Panc1 (cell line): ENCODE data around the gene MSN. TPM values are rescaled to one million over a fixed set of nuclear protein-coding genes. Genes with fewer than 3 reads are reported as not detected.

Source experiments
- ATAC-seq: fragments of 200-7000 bp; cut with Tn5 transposase; 2 replicates; pipeline ENCODE4 v1.9.1; 2020; ENCODE audit warnings: mild to moderate bottlenecking, moderate library complexity
- BruUV-seq: library from RNA; stranded (reverse); fragments of 400-500 nt; replicated peaks from 2 replicates; lab custom pipeline; 2021; lab: Mats Ljungman, UMichigan
- CTCF ChIA-PET: fragments of 300-600 bp; sonication (Branson Sonifier 250); formaldehyde crosslinking; loops from one replicate; lab custom pipeline; 2022; ENCODE audit warnings: antibody characterized with exemption; lab: Charles Lee
- POLR2A ChIA-PET: fragments of 300-600 bp; sonication (Branson Sonifier 250); formaldehyde crosslinking; loops from one replicate; lab custom pipeline; 2022; ENCODE audit warnings: antibody characterized with exemption; lab: Charles Lee
- DNase-seq: peaks from one replicate; pipeline ENCODE4 v3.0.0-alpha.2; 2010; ENCODE audit warnings: low read depth, low spot score
- H3K27ac ChIP-seq: 2 replicates; pipeline ENCODE4 v1.5.1; 2011; ENCODE audit warnings: mild to moderate bottlenecking, low read length, inconsistent platforms
- H3K27me3 ChIP-seq: fragments of 200-500 bp; sonication (Bioruptor generic); 2 replicates; pipeline ENCODE4 v1.6.0; 2014; ENCODE audit warnings: low read length, inconsistent platforms; ENCODE audit not compliant: control insufficient read depth, insufficient read depth
- H3K36me3 ChIP-seq: fragments of 200-500 bp; sonication (Bioruptor generic); 2 replicates; pipeline ENCODE4 v1.5.1; 2014; ENCODE audit warnings: inconsistent platforms, mild to moderate bottlenecking, low read length, moderate library complexity; ENCODE audit not compliant: control insufficient read depth, insufficient read depth
- H3K4me1 ChIP-seq: 2 replicates; pipeline ENCODE4 v1.5.1; 2011; ENCODE audit warnings: inconsistent platforms, mild to moderate bottlenecking, low read length, moderate library complexity; ENCODE audit not compliant: control insufficient read depth, insufficient read depth
- H3K4me3 ChIP-seq, 2 experiments: 2 replicates each; pipeline ENCODE4 v1.5.1; 2011 to 2012; ENCODE audit warnings: low read depth in 2 of 2, low read length in 2 of 2, mild to moderate bottlenecking in 2 of 2, inconsistent platforms in 1 of 2, moderate library complexity in 1 of 2
- H3K9me3 ChIP-seq: fragments of 200-500 bp; sonication (Bioruptor generic); 2 replicates; pipeline ENCODE4 v1.5.1; 2014; ENCODE audit warnings: low read depth, mild to moderate bottlenecking, inconsistent platforms, low read length, moderate library complexity; ENCODE audit not compliant: control insufficient read depth, insufficient read depth
- POLR2AphosphoS5 ChIP-seq: IDR thresholded peaks from 2 replicates; pipeline ENCODE4 v1.6.1; 2012; ENCODE audit warnings: mild to moderate bottlenecking, low read depth, low read length, moderate library complexity
- SIN3A ChIP-seq: IDR thresholded peaks from 2 replicates; pipeline ENCODE4 v1.6.1; 2012; ENCODE audit warnings: low read depth, mild to moderate bottlenecking, low read length, moderate library complexity, borderline replicate concordance; ENCODE audit not compliant: insufficient read depth
- TCF7L2 ChIP-seq: IDR thresholded peaks from 2 replicates; pipeline ENCODE4 v1.6.1; 2011; ENCODE audit warnings: mild to moderate bottlenecking, low read depth, low read length, inconsistent platforms
- in situ Hi-C: cut with HindIII; loops from 2 replicates; pipeline ENCODE4 v1.10.0; 2016; ENCODE audit warnings: low sequenced_read_pairs, low pct_unique_long_range_greater_than_20kb
- intact Hi-C: fragments of 100-400 bp; cut with micrococcal nuclease; formaldehyde crosslinking; loops from one replicate; pipeline ENCODE4 v1.10.0; 2022; ENCODE audit not compliant: unreplicated experiment
- total RNA-seq: library from RNA; stranded (reverse); gene quantifications from one replicate; pipeline ENCODE4 v1.2.1, GENCODE V29; 2021; ENCODE audit not compliant: unreplicated experiment
- TF ChIP-seq, protein P1 (sequence below): fragments of 450-650 bp; IDR thresholded peaks from 2 replicates; pipeline ENCODE4 v1.5.1; 2017; ENCODE audit warnings: mild to moderate bottlenecking
- TF ChIP-seq, protein P2 (sequence below), 2 experiments: IDR thresholded peaks; 2 replicates each; pipeline ENCODE4 v1.6.1; 2011 to 2012; ENCODE audit warnings: low read depth in 2 of 2, control low read depth in 1 of 2, low read length in 1 of 2, mild to moderate bottlenecking in 1 of 2, moderate library complexity in 1 of 2; ENCODE audit not compliant: insufficient read depth in 1 of 2

MSN gene
- total RNA-seq, 1 experiment from 2014 or later: 185 TPM

DNA sequence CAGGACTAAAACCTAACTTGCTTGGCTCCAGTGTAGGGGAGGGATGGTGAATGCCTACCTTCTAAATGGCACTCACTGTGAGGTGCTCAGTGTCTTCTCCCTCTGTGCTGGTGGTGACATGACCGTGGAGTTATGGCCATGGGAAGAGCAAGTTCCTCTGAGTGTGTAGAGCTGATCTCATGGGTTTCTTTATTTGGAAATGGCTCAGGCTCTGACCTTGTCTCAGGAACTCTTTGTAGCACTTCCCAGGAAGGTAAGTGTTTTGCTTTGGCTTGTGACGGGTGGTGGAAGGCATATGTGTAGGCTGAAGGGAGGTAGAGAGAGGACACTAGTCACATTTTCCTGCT lies 6.4 kb downstream of the MSN start:
- ChIA-PET POLR2A (no interaction called here), CTCF (interaction anchor here (0.6 kb wide), 1 partner anchor 77 kb away, joined by 8 read pairs; no protein-coding TSS in a partner anchor)
- no peak for TF ChIP-seq TCF7L2
- no peak for TF ChIP-seq POLR2AphosphoS5
- TF ChIP-seq, protein P1, sequence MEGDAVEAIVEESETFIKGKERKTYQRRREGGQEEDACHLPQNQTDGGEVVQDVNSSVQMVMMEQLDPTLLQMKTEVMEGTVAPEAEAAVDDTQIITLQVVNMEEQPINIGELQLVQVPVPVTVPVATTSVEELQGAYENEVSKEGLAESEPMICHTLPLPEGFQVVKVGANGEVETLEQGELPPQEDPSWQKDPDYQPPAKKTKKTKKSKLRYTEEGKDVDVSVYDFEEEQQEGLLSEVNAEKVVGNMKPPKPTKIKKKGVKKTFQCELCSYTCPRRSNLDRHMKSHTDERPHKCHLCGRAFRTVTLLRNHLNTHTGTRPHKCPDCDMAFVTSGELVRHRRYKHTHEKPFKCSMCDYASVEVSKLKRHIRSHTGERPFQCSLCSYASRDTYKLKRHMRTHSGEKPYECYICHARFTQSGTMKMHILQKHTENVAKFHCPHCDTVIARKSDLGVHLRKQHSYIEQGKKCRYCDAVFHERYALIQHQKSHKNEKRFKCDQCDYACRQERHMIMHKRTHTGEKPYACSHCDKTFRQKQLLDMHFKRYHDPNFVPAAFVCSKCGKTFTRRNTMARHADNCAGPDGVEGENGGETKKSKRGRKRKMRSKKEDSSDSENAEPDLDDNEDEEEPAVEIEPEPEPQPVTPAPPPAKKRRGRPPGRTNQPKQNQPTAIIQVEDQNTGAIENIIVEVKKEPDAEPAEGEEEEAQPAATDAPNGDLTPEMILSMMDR: no peak
- TF ChIP-seq, protein P2, sequence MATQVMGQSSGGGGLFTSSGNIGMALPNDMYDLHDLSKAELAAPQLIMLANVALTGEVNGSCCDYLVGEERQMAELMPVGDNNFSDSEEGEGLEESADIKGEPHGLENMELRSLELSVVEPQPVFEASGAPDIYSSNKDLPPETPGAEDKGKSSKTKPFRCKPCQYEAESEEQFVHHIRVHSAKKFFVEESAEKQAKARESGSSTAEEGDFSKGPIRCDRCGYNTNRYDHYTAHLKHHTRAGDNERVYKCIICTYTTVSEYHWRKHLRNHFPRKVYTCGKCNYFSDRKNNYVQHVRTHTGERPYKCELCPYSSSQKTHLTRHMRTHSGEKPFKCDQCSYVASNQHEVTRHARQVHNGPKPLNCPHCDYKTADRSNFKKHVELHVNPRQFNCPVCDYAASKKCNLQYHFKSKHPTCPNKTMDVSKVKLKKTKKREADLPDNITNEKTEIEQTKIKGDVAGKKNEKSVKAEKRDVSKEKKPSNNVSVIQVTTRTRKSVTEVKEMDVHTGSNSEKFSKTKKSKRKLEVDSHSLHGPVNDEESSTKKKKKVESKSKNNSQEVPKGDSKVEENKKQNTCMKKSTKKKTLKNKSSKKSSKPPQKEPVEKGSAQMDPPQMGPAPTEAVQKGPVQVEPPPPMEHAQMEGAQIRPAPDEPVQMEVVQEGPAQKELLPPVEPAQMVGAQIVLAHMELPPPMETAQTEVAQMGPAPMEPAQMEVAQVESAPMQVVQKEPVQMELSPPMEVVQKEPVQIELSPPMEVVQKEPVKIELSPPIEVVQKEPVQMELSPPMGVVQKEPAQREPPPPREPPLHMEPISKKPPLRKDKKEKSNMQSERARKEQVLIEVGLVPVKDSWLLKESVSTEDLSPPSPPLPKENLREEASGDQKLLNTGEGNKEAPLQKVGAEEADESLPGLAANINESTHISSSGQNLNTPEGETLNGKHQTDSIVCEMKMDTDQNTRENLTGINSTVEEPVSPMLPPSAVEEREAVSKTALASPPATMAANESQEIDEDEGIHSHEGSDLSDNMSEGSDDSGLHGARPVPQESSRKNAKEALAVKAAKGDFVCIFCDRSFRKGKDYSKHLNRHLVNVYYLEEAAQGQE (IDR thresholded peaks at IDR 0.05; ENCODE audit: insufficient read depth in 1 of 2, low read depth in 2 of 2, low read length in 1 of 2): no peak
- TF ChIP-seq SIN3A: no peak
- DNase-seq (no peak), ATAC-seq (no peak)
- no TSS peak for BruUV-seq
- in situ Hi-C loops (no loop called here), intact Hi-C loops (no loop called here)
- Histone ChIP-seq H3K27me3 (no peaks in the 10 kb centered on the region), H3K4me1 (peaks cover 16% of the 10 kb centered on the region), H3K4me3 (no peak overlapping the region), H3K9me3 (no peaks in the 10 kb centered on the region), H3K27ac (no peak overlapping the region), H3K36me3 (no peaks in the 10 kb centered on the region; the same call in 1 of the 2 replicates)

DNA sequence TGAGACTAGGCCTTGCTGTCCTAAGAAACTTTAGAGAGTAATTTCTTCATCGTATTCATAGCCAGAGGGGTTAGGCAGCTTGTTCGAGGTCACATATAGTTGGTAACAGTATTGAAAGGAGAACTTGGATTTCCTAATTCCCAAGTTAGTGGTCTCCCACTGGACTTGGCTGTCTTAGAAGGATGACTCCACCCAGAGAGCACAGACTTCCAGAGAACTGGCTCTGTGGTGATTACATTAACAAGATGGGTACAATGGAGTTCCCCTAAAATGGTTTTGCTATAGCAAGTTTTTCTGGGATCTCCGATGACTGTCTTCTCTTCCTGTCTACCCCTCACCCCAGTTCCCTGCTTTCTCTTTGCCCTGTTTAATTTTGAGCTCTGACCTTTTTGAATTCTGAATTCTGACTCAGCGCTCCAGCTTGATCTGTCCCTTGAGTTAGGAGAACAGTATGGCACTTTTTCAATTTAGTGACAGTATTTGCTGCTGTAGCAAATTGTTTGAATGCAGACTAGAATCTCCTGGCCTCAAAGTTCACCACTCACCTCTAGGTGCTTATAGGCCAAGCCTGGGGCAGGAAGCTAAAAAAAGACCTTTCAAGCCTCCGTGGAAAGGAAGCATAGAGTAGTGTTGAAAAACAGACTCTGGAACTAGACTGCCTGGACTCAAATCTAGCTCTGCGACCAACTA lies 6.9 kb downstream of the MSN start:
- no TSS peak for BruUV-seq

More for the DNA sequence above, 6.9 kb downstream of the MSN start:
- Histone ChIP-seq H3K4me3 (no peak overlapping the region), H3K27me3 (no peaks in the 10 kb centered on the region), H3K4me1 (peaks cover 16% of the 10 kb centered on the region), H3K9me3 (no peaks in the 10 kb centered on the region), H3K36me3 (no peaks in the 10 kb centered on the region; the same call in 1 of the 2 replicates), H3K27ac (no peak overlapping the region)
- ChIA-PET CTCF (interaction anchor here (0.6 kb wide), 1 partner anchor 78 kb away, joined by 8 read pairs; no protein-coding TSS in a partner anchor), POLR2A (no interaction called here)
- intact Hi-C loops (no loop called here), in situ Hi-C loops (no loop called here)
- TF ChIP-seq SIN3A: no peak
- TF ChIP-seq, protein P1: no peak
- no peak for TF ChIP-seq POLR2AphosphoS5
- no peak for TF ChIP-seq TCF7L2
- TF ChIP-seq, protein P2 (IDR thresholded peaks at IDR 0.05; ENCODE audit: insufficient read depth in 1 of 2, low read depth in 2 of 2, low read length in 1 of 2): no peak
- ATAC-seq: no peak
- no peak for DNase-seq
